GM18508 (cell line): ENCODE data around the gene STH.

ENCODE experiments used
- ATAC-seq: cut with Tn5 transposase; IDR thresholded peaks from one replicate; pipeline ENCODE4 v1.9.1; 2021; ENCODE audit warnings: moderate number of reproducible peaks; ENCODE audit not compliant: insufficient read depth, unreplicated experiment

The STH gene

GRCh38 chr17:45982791-45983613 is 16.0 kb upstream of the STH start:
- no peak for ATAC-seq

GRCh38 chr17:45983614-45984310 is 15.3 kb upstream of the STH start:
- no peak for ATAC-seq

GRCh38 chr17:45984368-45984767 is 14.7 kb upstream of the STH start:
- no peak for ATAC-seq

GRCh38 chr17:45985447-45985846 is 13.6 kb upstream of the STH start:
- ATAC-seq: no peak

- ATAC-seq: no peak
These were observed 13.0 kb upstream of the STH start for GRCh38 chr17:45986056-45986455.

GRCh38 chr17:45987706-45988105 is 11.3 kb upstream of the STH start:
- no peak for ATAC-seq

- no peak for ATAC-seq
These were observed 9.3 kb upstream of the STH start for GRCh38 chr17:45989759-45990158.

- no peak for ATAC-seq
These were observed 8.2 kb upstream of the STH start for GRCh38 chr17:45990886-45991285.

- ATAC-seq: no peak
These were observed 7.7 kb upstream of the STH start for GRCh38 chr17:45991341-45991740.

GRCh38 chr17:45992175-45992574 is 6.9 kb upstream of the STH start:
- ATAC-seq: no peak

GRCh38 chr17:45992904-45993303 is 6.1 kb upstream of the STH start:
- ATAC-seq: no peak

- no peak for ATAC-seq
These were observed 5.0 kb upstream of the STH start for GRCh38 chr17:45993962-45994627.

- ATAC-seq: no peak
These were observed 4.1 kb upstream of the STH start for GRCh38 chr17:45994987-45995386.

GRCh38 chr17:45995627-45996270 is 3.3 kb upstream of the STH start:
- no peak for ATAC-seq

- no peak for ATAC-seq
These were observed 2.6 kb upstream of the STH start for GRCh38 chr17:45996282-45996937.

- ATAC-seq: no peak
These were observed 1.9 kb upstream of the STH start for GRCh38 chr17:45997166-45997565.

GRCh38 chr17:45997624-45998023 is 1.4 kb upstream of the STH start:
- no peak for ATAC-seq

- no peak for ATAC-seq
These were observed 845 bp downstream of the STH start for GRCh38 chr17:45999900-46000290.

- ATAC-seq: no peak
These were observed 1.2 kb downstream of the STH start for GRCh38 chr17:46000292-46000691.

- no peak for ATAC-seq
These were observed 1.7 kb downstream of the STH start for GRCh38 chr17:46000757-46001156.
